Right hindlimb (tissue), 1 donor: ENCODE results near the gene PRR12.

Experiments
- DNase-seq: peaks from one replicate; pipeline ENCODE4 v3.0.0-alpha.2; 2018

Gene PRR12, protein sequence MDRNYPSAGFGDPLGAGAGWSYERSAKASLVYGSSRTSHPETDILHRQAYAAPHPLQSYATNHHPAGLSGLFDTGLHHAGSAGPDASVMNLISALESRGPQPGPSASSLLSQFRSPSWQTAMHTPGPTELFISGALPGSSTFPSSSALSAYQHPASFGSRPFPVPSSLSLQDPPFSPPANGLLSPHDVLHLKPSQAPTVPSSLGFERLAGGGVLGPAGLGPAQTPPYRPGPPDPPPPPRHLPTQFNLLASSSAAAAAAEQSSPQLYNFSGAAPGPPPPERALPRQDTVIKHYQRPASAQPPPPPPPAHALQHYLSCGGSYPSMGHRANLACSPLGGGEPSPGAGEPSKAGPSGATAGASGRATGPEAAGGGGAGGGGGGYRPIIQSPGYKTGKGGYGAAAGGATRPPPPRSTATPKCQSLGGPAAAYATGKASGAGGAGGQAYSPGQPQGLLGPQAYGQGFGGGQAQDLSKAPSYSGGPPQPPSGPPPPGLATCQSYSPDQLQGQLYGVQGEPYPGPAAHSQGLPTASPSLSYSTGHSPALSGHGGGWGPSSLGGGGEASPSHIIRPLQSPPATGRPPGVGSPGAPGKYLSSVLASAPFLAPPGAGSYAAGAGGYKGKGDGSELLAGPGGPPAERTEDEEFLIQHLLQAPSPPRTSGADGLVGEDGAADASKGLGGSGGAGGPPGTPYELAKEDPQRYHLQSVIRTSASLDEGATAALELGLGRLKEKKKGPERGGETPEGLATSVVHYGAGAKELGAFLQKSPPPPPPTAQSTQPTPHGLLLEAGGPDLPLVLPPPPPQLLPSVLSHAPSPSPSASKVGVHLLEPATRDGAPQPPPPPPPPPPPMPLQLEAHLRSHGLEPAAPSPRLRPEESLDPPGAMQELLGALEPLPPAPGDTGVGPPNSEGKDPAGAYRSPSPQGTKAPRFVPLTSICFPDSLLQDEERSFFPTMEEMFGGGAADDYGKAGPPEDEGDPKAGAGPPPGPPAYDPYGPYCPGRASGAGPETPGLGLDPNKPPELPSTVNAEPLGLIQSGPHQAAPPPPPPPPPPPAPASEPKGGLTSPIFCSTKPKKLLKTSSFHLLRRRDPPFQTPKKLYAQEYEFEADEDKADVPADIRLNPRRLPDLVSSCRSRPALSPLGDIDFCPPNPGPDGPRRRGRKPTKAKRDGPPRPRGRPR (N-terminal part only)

GRCh38 chr19:49590971-49591730 is at the start of gene PRR12:
Gene PRR12, plus strand, starts transcription at chr19:49591182. Its CDS starts 473 bp downstream, at chr19:49591655.
- peak; percentile 91 for DNase-seq

- DNase-seq, result no peak
Observed at GRCh38 chr19:49541914-49542313, 49.1 kb upstream of the PRR12 start.

- no peak for DNase-seq
Observed at GRCh38 chr19:49542446-49542845, 48.5 kb upstream of the PRR12 start.

DNA sequence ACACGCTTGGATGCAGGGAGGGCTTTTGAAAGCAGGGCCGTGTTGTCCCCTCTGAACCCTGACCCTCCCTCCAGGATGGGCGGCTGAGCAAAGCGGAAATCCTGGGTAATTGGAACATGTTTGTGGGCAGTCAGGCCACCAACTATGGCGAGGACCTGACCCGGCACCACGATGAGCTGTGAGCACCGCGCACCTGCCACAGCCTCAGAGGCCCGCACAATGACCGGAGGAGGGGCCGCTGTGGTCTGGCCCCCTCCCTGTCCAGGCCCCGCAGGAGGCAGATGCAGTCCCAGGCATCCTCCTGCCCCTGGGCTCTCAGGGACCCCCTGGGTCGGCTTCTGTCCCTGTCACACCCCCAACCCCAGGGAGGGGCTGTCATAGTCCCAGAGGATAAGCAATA is 48.0 kb upstream of the PRR12 start:
- DNase-seq, result no peak

GRCh38 chr19:49544154-49544553 is 46.8 kb upstream of the PRR12 start:
- no peak for DNase-seq

GRCh38 chr19:49546825-49547565 is 44.0 kb upstream of the PRR12 start:
- peak; percentile 88 for DNase-seq

GRCh38 chr19:49549045-49549444 is 41.9 kb upstream of the PRR12 start:
- DNase-seq, result no peak

GRCh38 chr19:49551531-49551930 is 39.5 kb upstream of the PRR12 start:
- DNase-seq, result no peak

GRCh38 chr19:49552749-49553148 is 38.2 kb upstream of the PRR12 start:
- no peak for DNase-seq

GRCh38 chr19:49553451-49554271 is 37.3 kb upstream of the PRR12 start:
- no peak for DNase-seq

GRCh38 chr19:49554701-49555181 is 36.2 kb upstream of the PRR12 start:
- DNase-seq, result no peak

DNA sequence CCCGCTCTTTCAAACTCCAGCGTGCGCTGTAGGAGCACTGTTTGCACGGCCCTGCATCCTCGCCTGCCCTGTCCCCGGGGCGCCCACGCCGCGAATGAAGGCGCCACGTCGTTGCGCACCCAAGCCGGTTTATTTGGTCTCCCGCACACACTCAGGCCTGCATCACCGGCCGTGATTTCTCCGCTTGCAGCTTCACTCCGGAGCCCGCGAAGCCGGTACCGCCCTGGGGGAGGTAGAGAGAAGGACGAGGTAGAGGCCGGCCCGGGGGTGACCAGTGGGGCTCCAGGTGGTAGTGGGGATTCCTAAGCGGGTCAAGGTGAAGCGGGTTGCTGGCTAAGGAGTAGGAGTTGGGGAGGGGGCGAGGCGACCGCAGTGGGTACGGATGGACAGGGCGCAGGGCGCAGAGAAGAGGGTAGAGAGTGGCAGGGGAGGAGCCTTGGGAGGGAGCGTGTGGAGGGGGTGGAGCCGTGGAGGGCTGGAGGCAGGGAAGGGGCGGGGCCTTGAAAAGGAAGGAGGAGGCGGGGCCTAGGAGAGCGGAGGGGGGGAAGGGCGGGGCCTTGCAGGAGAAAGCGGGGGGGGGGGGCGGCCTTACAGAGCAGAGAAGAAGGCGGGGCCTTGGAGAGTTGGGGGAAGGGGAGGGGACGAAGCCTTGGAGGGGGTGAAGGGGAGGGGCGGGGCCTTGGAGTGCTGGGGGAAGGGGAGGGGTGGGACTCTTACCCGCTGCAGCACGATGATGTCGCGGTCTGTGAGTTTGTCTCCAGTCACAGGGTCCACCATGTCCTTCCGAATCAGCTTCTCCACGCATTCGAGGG is 35.2 kb upstream of the PRR12 start:
- peak; percentile 79 for DNase-seq

- no peak for DNase-seq
Observed at GRCh38 chr19:49556412-49557398, 34.3 kb upstream of the PRR12 start.

DNA sequence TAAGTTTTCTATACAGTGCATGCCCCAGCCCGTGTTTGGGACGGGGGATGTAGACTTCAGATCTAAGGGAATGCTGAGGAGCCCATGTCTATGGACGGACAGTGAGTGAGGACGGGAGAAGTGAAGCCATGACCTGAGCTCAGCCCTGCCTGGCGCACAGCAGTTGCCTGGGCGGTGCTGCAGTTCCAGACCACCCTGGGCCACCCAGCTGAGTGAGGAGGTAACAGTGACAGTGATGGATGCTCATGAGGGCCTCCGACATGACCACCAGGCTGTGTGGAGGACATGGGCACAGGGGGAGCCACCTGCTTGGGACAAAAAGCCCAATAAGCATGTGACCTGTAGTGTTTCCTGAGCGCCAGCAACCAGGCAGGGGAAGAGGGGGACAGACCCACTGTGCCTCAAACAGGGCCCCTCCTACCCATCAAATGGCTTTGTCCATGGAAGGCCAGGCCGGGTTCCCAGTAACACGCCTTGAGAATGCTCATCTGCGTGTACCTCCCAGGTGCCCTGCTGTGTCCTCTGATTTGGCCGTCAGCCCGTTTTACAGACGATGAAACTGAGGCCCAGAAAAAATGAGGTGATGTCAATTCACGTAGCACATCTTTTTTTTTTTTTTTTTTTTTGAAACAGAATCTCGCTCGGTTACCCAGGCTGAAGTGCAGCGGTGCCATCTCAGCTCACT is 33.2 kb upstream of the PRR12 start:
- DNase-seq, result no peak

DNA sequence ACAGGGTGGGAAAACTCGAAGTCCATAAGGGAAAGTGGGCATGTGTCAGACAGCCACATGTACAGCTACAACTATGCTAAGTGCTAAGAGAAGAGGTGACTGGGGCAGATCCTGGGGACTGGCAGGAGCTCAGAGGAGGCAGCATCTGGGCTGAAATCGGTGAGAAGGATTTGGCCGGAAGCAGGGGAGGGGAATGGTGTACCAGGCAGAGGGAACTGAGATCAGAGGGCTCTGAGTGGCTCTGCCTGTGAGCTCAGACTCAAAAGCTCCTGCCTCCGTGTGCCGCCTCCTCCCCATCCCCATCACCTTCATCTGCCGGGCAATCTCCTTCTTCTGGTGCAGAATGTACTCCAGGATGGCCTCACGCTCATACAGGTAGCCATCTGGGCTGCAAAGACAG is 32.4 kb upstream of the PRR12 start:
- DNase-seq, result no peak

- DNase-seq, result no peak
Observed at GRCh38 chr19:49559443-49559842, 31.5 kb upstream of the PRR12 start.

GRCh38 chr19:49559928-49560327 is 31.1 kb upstream of the PRR12 start:
- DNase-seq, result no peak

DNA sequence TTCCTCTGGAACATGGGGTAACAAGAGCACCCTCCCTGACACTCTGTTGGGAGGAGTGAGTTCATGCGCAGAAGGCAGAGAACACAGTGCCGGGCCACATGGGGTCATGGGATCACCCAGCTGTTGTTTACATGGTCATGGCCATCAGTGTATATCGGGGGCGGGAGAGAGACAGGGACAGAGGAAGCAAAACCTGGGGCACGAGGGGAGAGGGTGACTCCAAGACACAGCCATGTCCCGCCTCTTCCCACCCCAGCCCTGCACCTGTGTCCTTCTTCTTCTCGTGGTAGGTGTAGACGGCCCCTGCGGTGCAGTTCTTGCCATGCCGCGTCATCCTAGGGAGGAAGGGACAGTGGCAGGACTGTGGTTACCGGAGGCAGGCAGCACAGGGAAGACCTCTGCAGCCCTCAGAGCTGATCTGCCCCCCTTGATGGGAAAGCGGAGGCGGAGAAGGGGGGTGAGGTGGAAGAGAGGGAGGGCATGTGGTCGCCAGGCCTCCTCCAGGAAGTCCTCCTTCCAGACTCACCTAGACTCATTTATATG is 30.6 kb upstream of the PRR12 start:
- no peak for DNase-seq
